Mesenchymal stem cell (in vitro differentiated cells and primary cell): ENCODE results near the gene PIP5K1B.

Experiments
- DNase-seq: peaks from one replicate; pipeline ENCODE4 v3.0.0-alpha.2; 2013
- H2AFZ ChIP-seq: one replicate; pipeline ENCODE4 v1.6.1; 2013; ENCODE audit warnings: low read depth, mild to moderate bottlenecking, control low read depth, inconsistent platforms, low read length, moderate library complexity
- H2AK5ac ChIP-seq: 2 replicates; pipeline ENCODE4 v1.6.1; 2013; ENCODE audit warnings: low read length, moderate library complexity, mild to moderate bottlenecking, inconsistent platforms; ENCODE audit not compliant: severe bottlenecking
- H2BK120ac ChIP-seq: one replicate; pipeline ENCODE4 v1.6.1; 2013; ENCODE audit warnings: low read depth, mild to moderate bottlenecking, inconsistent platforms, low read length, moderate library complexity
- H2BK12ac ChIP-seq, 2 experiments: one replicate each; pipeline ENCODE4 v1.6.1; 2013; ENCODE audit warnings: inconsistent platforms in 2 of 2, low read length in 2 of 2, mild to moderate bottlenecking in 2 of 2, moderate library complexity in 2 of 2, control low read depth in 1 of 2
- H2BK15ac ChIP-seq: one replicate; pipeline ENCODE4 v1.6.1; 2013; ENCODE audit warnings: mild to moderate bottlenecking, low read depth, inconsistent platforms; ENCODE audit not compliant: poor library complexity, severe bottlenecking
- H2BK5ac ChIP-seq: 2 replicates; pipeline ENCODE4 v1.6.1; 2013; ENCODE audit warnings: low read depth, mild to moderate bottlenecking, low read length, control low read depth, inconsistent platforms; ENCODE audit not compliant: poor library complexity, severe bottlenecking
- H3K14ac ChIP-seq, 2 experiments: one replicate each; pipeline ENCODE4 v1.6.1; 2013; ENCODE audit warnings: inconsistent platforms in 2 of 2, low read length in 2 of 2, control low read depth in 1 of 2, mild to moderate bottlenecking in 1 of 2, moderate library complexity in 1 of 2
- H3K18ac ChIP-seq, 2 experiments: one replicate each; pipeline ENCODE4 v1.6.1; 2013; ENCODE audit warnings: inconsistent platforms in 2 of 2, low read length in 2 of 2, control low read depth in 1 of 2, low read depth in 1 of 2, mild to moderate bottlenecking in 1 of 2
- H3K23ac ChIP-seq, 2 experiments: one replicate each; pipeline ENCODE4 v1.6.1; 2013; ENCODE audit warnings: inconsistent platforms in 2 of 2, low read length in 2 of 2, mild to moderate bottlenecking in 2 of 2, moderate library complexity in 2 of 2, control low read depth in 1 of 2
- H3K27ac ChIP-seq: 2 replicates; pipeline ENCODE4 v1.5.1; 2013; ENCODE audit warnings: mild to moderate bottlenecking, moderate library complexity, low read length, control low read depth, inconsistent platforms; ENCODE audit not compliant: poor library complexity, severe bottlenecking
- H3K27me3 ChIP-seq, 2 experiments: 2 replicates each; pipeline versions ENCODE4 v1.6.1 to v1.7.0; 2013; ENCODE audit warnings: low read length in 2 of 2, mild to moderate bottlenecking in 2 of 2, moderate library complexity in 2 of 2, control low read depth in 1 of 2, inconsistent platforms in 1 of 2; ENCODE audit not compliant: control insufficient read depth in 1 of 2, insufficient read depth in 1 of 2
- H3K36me3 ChIP-seq, 2 experiments: 2 replicates each; pipeline versions ENCODE4 v1.6.1 to v1.7.0; 2013; ENCODE audit warnings: low read length in 2 of 2, control low read depth in 1 of 2, inconsistent platforms in 1 of 2, low read depth in 1 of 2, mild to moderate bottlenecking in 1 of 2; ENCODE audit not compliant: insufficient read depth in 2 of 2, control insufficient read depth in 1 of 2
- H3K4ac ChIP-seq, 2 experiments: one replicate each; pipeline ENCODE4 v1.6.1; 2013; ENCODE audit warnings: inconsistent platforms in 2 of 2, low read length in 2 of 2, mild to moderate bottlenecking in 2 of 2, moderate library complexity in 2 of 2, control low read depth in 1 of 2, low read depth in 1 of 2
- H3K4me1 ChIP-seq: 2 replicates; pipeline ENCODE4 v1.6.1; 2013; ENCODE audit warnings: low read depth, low read length, control low read depth; ENCODE audit not compliant: control insufficient read depth, insufficient read depth
- H3K4me2 ChIP-seq: 2 replicates; pipeline ENCODE4 v1.6.1; 2013; ENCODE audit warnings: low read length, mild to moderate bottlenecking, inconsistent platforms; ENCODE audit not compliant: poor library complexity, severe bottlenecking
- H3K4me3 ChIP-seq, 2 experiments: 2 replicates each; pipeline versions ENCODE4 v1.5.1 to v1.7.0; 2013; ENCODE audit warnings: low read length in 2 of 2, mild to moderate bottlenecking in 2 of 2, control low read depth in 1 of 2, low read depth in 1 of 2; ENCODE audit not compliant: insufficient read depth in 1 of 2
- H3K79me1 ChIP-seq: replicated peaks from 2 replicates; pipeline ENCODE4 v1.6.1; 2013; ENCODE audit warnings: mild to moderate bottlenecking, control low read depth, low read length, inconsistent platforms; ENCODE audit not compliant: poor library complexity, severe bottlenecking
- H3K9ac ChIP-seq: 2 replicates; pipeline ENCODE4 v1.7.0; 2013; ENCODE audit warnings: mild to moderate bottlenecking, low read length, moderate library complexity
- H3K9me3 ChIP-seq: 2 replicates; pipeline ENCODE4 v1.7.0; 2013; ENCODE audit warnings: mild to moderate bottlenecking, low read length; ENCODE audit not compliant: control insufficient read depth
- H4K8ac ChIP-seq: one replicate; pipeline ENCODE4 v1.6.1; 2013; ENCODE audit warnings: inconsistent platforms, mild to moderate bottlenecking, low read length, moderate library complexity
- H4K91ac ChIP-seq: one replicate; pipeline ENCODE4 v1.6.1; 2013; ENCODE audit warnings: mild to moderate bottlenecking, low read length, inconsistent platforms
- WGBS: methylation state at CpG from one replicate; pipeline ENCODE4 v1.1.7; 2013; ENCODE audit warnings: mixed read lengths; 5-methylcytosine and 5-hydroxymethylcytosine counted together

Gene PIP5K1B

GRCh38 chr9:68800836-68801235 is 95.8 kb downstream of the PIP5K1B start:
- Histone ChIP-seq H3K9ac (no peak overlapping the region), H3K14ac (no peak overlapping the region), H3K18ac (no peak overlapping the region), H2BK120ac (no peak overlapping the region), H2BK5ac (no peak overlapping the region), H2BK12ac (no peak overlapping the region), H3K4me2 (no peak overlapping the region), H3K4me3 (no peak overlapping the region), H2AFZ (no peak overlapping the region), H2BK15ac (no peak overlapping the region), H3K27ac (no peak overlapping the region), H3K4me1 (no peaks in the 10 kb centered on the region), H3K27me3 (peaks cover 7 to 9% of the 10 kb centered on the region in 2 experiments), H3K9me3 (no peaks in the 10 kb centered on the region), H4K91ac (no peak overlapping the region), H2AK5ac (no peak overlapping the region), H3K4ac (no peak overlapping the region), H3K79me1 (no peaks in the 10 kb centered on the region), H3K23ac (no peak overlapping the region), H3K36me3 (no peaks in the 10 kb centered on the region), H4K8ac (no peak overlapping the region)
- 69% methylated on average over 2 of the region's 2 CpGs for WGBS
- no peak for DNase-seq

- H3K36me3 ChIP-seq, result no peaks in the 10 kb centered on the region
- H3K4me1 ChIP-seq, result no peaks in the 10 kb centered on the region
- no peak overlapping the region for H3K4me3 ChIP-seq
- H3K14ac ChIP-seq, result no peak overlapping the region
- no peak overlapping the region for H3K27ac ChIP-seq
- H3K79me1 ChIP-seq, result no peaks in the 10 kb centered on the region
- WGBS, result 65% methylated on average over 6 of the region's 6 CpGs
- no peak overlapping the region for H2AK5ac ChIP-seq
- H3K23ac ChIP-seq, result no peak overlapping the region
- peaks cover 7 to 9% of the 10 kb centered on the region in 2 experiments for H3K27me3 ChIP-seq
- no peak overlapping the region for H2BK12ac ChIP-seq
- DNase-seq, result no peak
- H3K9ac ChIP-seq, result no peak overlapping the region
- H4K8ac ChIP-seq, result no peak overlapping the region
- H2AFZ ChIP-seq, result no peak overlapping the region
- H2BK15ac ChIP-seq, result no peak overlapping the region
- no peak overlapping the region for H3K4ac ChIP-seq
- no peak overlapping the region for H3K4me2 ChIP-seq
- no peak overlapping the region for H4K91ac ChIP-seq
- H2BK120ac ChIP-seq, result no peak overlapping the region
- no peaks in the 10 kb centered on the region for H3K9me3 ChIP-seq
- H3K18ac ChIP-seq, result no peak overlapping the region
- H2BK5ac ChIP-seq, result no peak overlapping the region
Measured at GRCh38 chr9:68802525-68803015, 97.5 kb downstream of the PIP5K1B start.

- no peak overlapping the region for H3K23ac ChIP-seq
- no peak overlapping the region for H2AFZ ChIP-seq
- no peaks in the 10 kb centered on the region for H3K9me3 ChIP-seq
- H3K4ac ChIP-seq, result no peak overlapping the region
- no peak overlapping the region for H3K4me3 ChIP-seq
- DNase-seq, result no peak
- H4K91ac ChIP-seq, result no peak overlapping the region
- H4K8ac ChIP-seq, result no peak overlapping the region
- H3K9ac ChIP-seq, result no peak overlapping the region
- H3K36me3 ChIP-seq, result no peaks in the 10 kb centered on the region
- H3K4me2 ChIP-seq, result no peak overlapping the region
- no peaks in the 10 kb centered on the region for H3K79me1 ChIP-seq
- H3K27me3 ChIP-seq, result peaks cover 5 to 7% of the 10 kb centered on the region in 2 experiments
- H2BK12ac ChIP-seq, result no peak overlapping the region
- WGBS, result 70% methylated on average over 11 of the region's 11 CpGs
- no peak overlapping the region for H3K14ac ChIP-seq
- no peak overlapping the region for H3K18ac ChIP-seq
- H2BK15ac ChIP-seq, result no peak overlapping the region
- no peak overlapping the region for H2AK5ac ChIP-seq
- H2BK120ac ChIP-seq, result no peak overlapping the region
- no peak overlapping the region for H3K27ac ChIP-seq
- no peaks in the 10 kb centered on the region for H3K4me1 ChIP-seq
- no peak overlapping the region for H2BK5ac ChIP-seq
Measured at GRCh38 chr9:68804911-68805889, 100.2 kb downstream of the PIP5K1B start.

GRCh38 chr9:68805890-68806517 is 101.0 kb downstream of the PIP5K1B start:
- Histone ChIP-seq H2BK5ac (no peak overlapping the region), H3K79me1 (no peaks in the 10 kb centered on the region), H2AK5ac (no peak overlapping the region), H3K4me1 (no peaks in the 10 kb centered on the region), H4K91ac (no peak overlapping the region), H3K27ac (no peak overlapping the region), H4K8ac (no peak overlapping the region), H2BK15ac (no peak overlapping the region), H3K4me2 (no peak overlapping the region), H2BK120ac (no peak overlapping the region), H3K9me3 (no peaks in the 10 kb centered on the region), H3K9ac (no peak overlapping the region), H3K23ac (no peak overlapping the region), H3K36me3 (no peaks in the 10 kb centered on the region), H2AFZ (no peak overlapping the region), H3K4ac (no peak overlapping the region), H2BK12ac (no peak overlapping the region), H3K27me3 (peaks cover 5 to 7% of the 10 kb centered on the region in 2 experiments), H3K4me3 (no peak overlapping the region), H3K18ac (no peak overlapping the region), H3K14ac (no peak overlapping the region)
- no peak for DNase-seq
- 85% methylated on average over 3 of the region's 3 CpGs for WGBS
